ENCODE results near the gene LRBA. TPM values are rescaled to one million over a fixed set of nuclear protein-coding genes. Genes with fewer than 3 reads are reported as not detected.

Gene LRBA
- total and polyA plus RNA-seq, 9 of the 15 experiments (the other 6 are each of a cell fraction or from before 2014, with no cell fraction given), result 24.2 to 88.7 (median 59.7) TPM

DNA sequence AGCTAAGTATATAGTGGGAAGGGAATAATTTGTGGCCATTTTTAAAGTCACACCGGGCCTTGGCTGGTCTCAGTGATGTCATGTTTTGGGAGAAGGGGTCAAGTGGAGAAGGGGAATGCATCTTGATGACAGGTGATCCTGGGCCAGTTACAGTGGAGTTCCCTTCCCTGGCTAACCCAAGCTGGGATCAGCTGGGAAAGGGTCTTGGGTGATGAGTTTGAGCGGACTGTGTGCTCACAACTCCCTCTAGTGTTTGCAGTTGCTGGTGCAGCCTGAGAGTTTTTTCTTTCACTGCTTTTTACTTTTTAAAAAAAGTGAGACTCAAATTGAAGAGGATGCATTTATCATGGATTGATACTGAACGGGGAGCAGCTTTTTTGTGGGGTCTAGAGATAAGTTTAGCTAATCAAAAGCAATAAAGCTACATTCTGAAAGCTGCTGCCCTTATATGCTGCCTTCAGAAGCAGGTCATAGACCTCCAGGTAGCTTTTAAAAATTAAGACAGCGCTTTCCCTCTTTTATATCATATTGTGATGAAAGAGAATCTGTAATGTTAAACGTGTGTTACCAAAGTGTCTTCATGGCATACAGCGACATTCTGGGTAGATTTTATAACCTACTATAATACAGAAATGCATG lies 772.1 kb downstream of the LRBA start (continued):
- peak; percentile 35 to 70 for TF ChIP-seq RAD21 (CRISPR knock-in tag; conservative IDR thresholded peaks at IDR 0.05 in 1 of 2, IDR thresholded peaks at IDR 0.05 in 1 of 2)

DNA sequence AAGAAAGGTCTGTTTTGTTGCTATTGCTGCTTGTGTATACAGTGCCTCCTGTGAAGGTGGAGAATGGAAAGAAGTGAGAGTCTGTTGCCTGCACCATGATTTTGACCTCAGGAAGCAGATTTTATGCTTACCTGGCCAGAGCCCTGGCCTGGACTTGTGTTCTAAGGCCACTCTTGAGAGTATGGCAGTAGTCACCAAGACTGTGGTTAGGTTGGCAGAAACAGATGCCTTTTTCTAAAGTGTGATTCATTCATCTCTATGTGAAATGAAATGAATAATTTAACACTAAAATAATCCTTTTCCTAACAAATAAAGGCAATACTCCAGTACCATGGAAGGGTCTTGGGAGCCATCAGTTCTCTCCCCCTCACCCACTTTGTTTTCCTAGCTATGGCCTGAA lies 775.1 kb downstream of the LRBA start:
- Histone ChIP-seq H3K4me1 (replicated peaks in 1 of 2; ENCODE audit: control insufficient read depth in 2 of 2, insufficient read depth in 2 of 2, low read length in 2 of 2) (no peaks in the 10 kb centered on the region; a peak in 1 of 5 replicates), H3K9ac (ENCODE audit: insufficient read depth in 1 of 2, low read depth in 2 of 2, low read length in 2 of 2) (no peak overlapping the region), H2AFZ (ENCODE audit: low read depth, low read length) (no peak overlapping the region), H3K9me3 (replicated peaks; ENCODE audit: control insufficient read depth, insufficient read depth, low read depth, low read length) (no peaks in the 10 kb centered on the region), H3K4me3 (no peak overlapping the region), H3K4me2 (ENCODE audit: insufficient read depth, low read length) (no peak overlapping the region), H3K27ac (ENCODE audit: extremely low read depth, low read depth, low read length) (no peak overlapping the region), H3K36me3 (ENCODE audit: control insufficient read depth, insufficient read depth, low read length) (no peaks in the 10 kb centered on the region), H3K27me3 (ENCODE audit: control insufficient read depth in 2 of 2, insufficient read depth in 2 of 2, low read length in 2 of 2) (peaks cover under 1 to 6% of the 10 kb centered on the region in 2 experiments; a peak in 2 of 5 replicates), H3K79me2 (ENCODE audit: control insufficient read depth, insufficient read depth, low read length) (no peaks in the 10 kb centered on the region), H3K9me1 (ENCODE audit: control insufficient read depth, insufficient read depth, low read length) (no peaks in the 10 kb centered on the region), H4K20me1 (replicated peaks; ENCODE audit: control insufficient read depth, insufficient read depth, low read length) (no peaks in the 10 kb centered on the region)
- BruUV-seq (replicated peaks), result no TSS peak
- no peak for TF ChIP-seq SMAD1 (IDR thresholded peaks at IDR 0.05; ENCODE audit: low read depth, low read length, partially characterized antibody)
- no peak for TF ChIP-seq HCFC1 (IDR thresholded peaks at IDR 0.05; ENCODE audit: low read depth, low read length)
- no peak for TF ChIP-seq ZNF143 (CRISPR knock-in tag; IDR thresholded peaks at IDR 0.05)
- TF ChIP-seq PHB2 (IDR thresholded peaks at IDR 0.05; ENCODE audit: low read depth), result no peak
- TF ChIP-seq ZNF766 (CRISPR knock-in tag; conservative IDR thresholded peaks at IDR 0.05), result no peak
- TF ChIP-seq ZNF175 (CRISPR knock-in tag; IDR thresholded peaks at IDR 0.05; ENCODE audit: low read depth), result no peak
- TF ChIP-seq HSF4 (CRISPR knock-in tag; IDR thresholded peaks at IDR 0.05; ENCODE audit: borderline replicate concordance), result no peak
- TF ChIP-seq ADNP (tag; IDR thresholded peaks at IDR 0.05), result no peak
- no peak for TF ChIP-seq ASH1L (IDR thresholded peaks at IDR 0.05; ENCODE audit: borderline replicate concordance, low read depth, partially characterized antibody)
- in situ Hi-C loops (cut with MboI), result no loop called here
- ATAC-seq (no peak), DNase-seq (ENCODE audit: extremely low read depth in 1 of 4, low spot score in 3 of 4) (no peak), FAIRE-seq (no peak)
- intact Hi-C loops (cut with micrococcal nuclease), result loop anchor here (1.0 kb wide), 1 partner anchor 241 kb away; no protein-coding TSS in a partner anchor
- POLR2A ChIA-PET, result no interaction called here
- CTCF ChIA-PET (ENCODE audit: low intra/inter-chr PET ratio), result no interaction called here

Data from K562 (cell line).